K562 (cell line): ENCODE results near the gene ADAMTS15. TPM values are rescaled to one million over a fixed set of nuclear protein-coding genes. Genes with fewer than 3 reads are reported as not detected.

Source experiments
- ATAC-seq: fragments of 200-7000 bp; cut with Tn5 transposase; 3 replicates; pipeline ENCODE4 v1.9.1; 2020; ENCODE audit warnings: moderate library complexity
- BruUV-seq: library from RNA; stranded (reverse); fragments of 400-500 nt; replicated peaks from 2 replicates; lab custom pipeline; 2021; lab: Mats Ljungman, UMichigan
- CTCF ChIA-PET: fragments of 300-600 bp; formaldehyde crosslinking; extraction: SDS; loops from one replicate; lab custom pipeline; 2021; ENCODE audit warnings: low intra/inter-chr PET ratio; lab: Yijun Ruan, JAX
- POLR2A ChIA-PET: fragments of 300-600, 350-650 bp; sonication (Branson Sonifier 250); formaldehyde crosslinking; extraction: SDS; loops from one replicate; lab custom pipeline; 2021; ENCODE audit warnings: antibody characterized with exemption, inconsistent platforms; lab: Yijun Ruan, JAX
- DNase-seq, 4 experiments: peaks; one replicate each; pipeline versions ENCODE4 v3.0.0 to v3.0.0-alpha.2; 2011 to 2018; ENCODE audit warnings: low spot score in 3 of 4, mixed read lengths in 3 of 4; ENCODE audit errors: extremely low read depth in 1 of 4
- FAIRE-seq: peaks from 2 replicates; lab custom pipeline; 2011; peaks lifted over from hg19 to GRCh38; lab: Jason Lieb, UNC
- H2AFZ ChIP-seq: 2 replicates; pipeline ENCODE4 v1.6.0; 2011; ENCODE audit warnings: low read depth, low read length, control low read depth, inconsistent platforms
- H3K27ac ChIP-seq: fragments of 200-600 bp; 3 replicates; pipeline ENCODE4 v1.8.0; 2011; ENCODE audit warnings: low read depth, mild to moderate bottlenecking, control low read depth, inconsistent platforms, low read length, moderate library complexity, mixed read lengths; ENCODE audit errors: extremely low read depth
- H3K27me3 ChIP-seq, 2 experiments: fragments of 300-600 bp in 1 of 2; 2 replicates in 1 of 2; 3 replicates in 1 of 2; pipeline versions ENCODE4 v1.6.0 to v1.8.0; 2011; ENCODE audit warnings: inconsistent platforms in 2 of 2, low read length in 2 of 2, mild to moderate bottlenecking in 1 of 2, mixed read lengths in 1 of 2, moderate library complexity in 1 of 2; ENCODE audit not compliant: control insufficient read depth in 2 of 2, insufficient read depth in 2 of 2
- H3K36me3 ChIP-seq: fragments of 300-600 bp; 3 replicates; pipeline ENCODE4 v1.8.0; 2011; ENCODE audit warnings: mild to moderate bottlenecking, low read length, inconsistent platforms; ENCODE audit not compliant: control insufficient read depth, insufficient read depth
- H3K4me1 ChIP-seq, 2 experiments: fragments of 200-600 bp in 1 of 2; replicated peaks in 1 of 2; 2 replicates in 1 of 2; 3 replicates in 1 of 2; pipeline versions ENCODE4 v1.5.1 to v1.8.0; 2011; ENCODE audit warnings: inconsistent platforms in 2 of 2, low read length in 2 of 2, mild to moderate bottlenecking in 1 of 2, mixed read lengths in 1 of 2, moderate library complexity in 1 of 2; ENCODE audit not compliant: control insufficient read depth in 2 of 2, insufficient read depth in 2 of 2
- H3K4me2 ChIP-seq: 2 replicates; pipeline ENCODE4 v1.6.1; 2011; ENCODE audit warnings: low read length, control low read depth, inconsistent platforms, mixed read lengths; ENCODE audit not compliant: insufficient read depth
- H3K4me3 ChIP-seq: fragments of 200-600 bp; sonication (generic), shearing (Covaris generic); 2 replicates; pipeline ENCODE4 v1.5.1; 2016; ENCODE audit warnings: control low read depth, inconsistent platforms
- H3K79me2 ChIP-seq: fragments of 200-600 bp; 3 replicates; pipeline ENCODE4 v1.8.0; 2011; ENCODE audit warnings: low read length, inconsistent platforms; ENCODE audit not compliant: control insufficient read depth, insufficient read depth
- H3K9ac ChIP-seq, 2 experiments: 2 replicates each; pipeline versions ENCODE4 v1.6.0 to v1.6.1; 2011; ENCODE audit warnings: low read depth in 2 of 2, low read length in 2 of 2, control low read depth in 1 of 2, inconsistent platforms in 1 of 2, mild to moderate bottlenecking in 1 of 2, mixed read lengths in 1 of 2; ENCODE audit not compliant: insufficient read depth in 1 of 2
- H3K9me1 ChIP-seq: one replicate; pipeline ENCODE4 v1.6.0; 2011; ENCODE audit warnings: inconsistent platforms, mild to moderate bottlenecking, low read length, moderate library complexity; ENCODE audit not compliant: control insufficient read depth, insufficient read depth
- H3K9me3 ChIP-seq: replicated peaks from 2 replicates; pipeline ENCODE4 v1.5.1; 2011; ENCODE audit warnings: low read depth, low read length, inconsistent platforms; ENCODE audit not compliant: control insufficient read depth, insufficient read depth
- H4K20me1 ChIP-seq: replicated peaks from 2 replicates; pipeline ENCODE4 v1.6.1; 2011; ENCODE audit warnings: low read length, inconsistent platforms, mixed read lengths; ENCODE audit not compliant: control insufficient read depth, insufficient read depth
- BCOR ChIP-seq: fragments of 450-650 bp; IDR thresholded peaks from 2 replicates; pipeline ENCODE4 v1.6.1; 2016
- FOXA1 ChIP-seq: fragments of 450-650 bp; IDR thresholded peaks from 2 replicates; pipeline ENCODE4 v1.6.1; 2016; ENCODE audit warnings: mild to moderate bottlenecking, borderline replicate concordance
- HNRNPLL ChIP-seq: fragments of 200-400 bp; formaldehyde crosslinking; IDR thresholded peaks from 2 replicates; pipeline ENCODE4 v1.6.1; 2017; ENCODE audit warnings: low read length, low read depth, mild to moderate bottlenecking; ENCODE audit not compliant: poor library complexity, severe bottlenecking
- KDM4B ChIP-seq, 2 experiments: fragments of 450-650 bp in 1 of 2; sonication (generic) in 1 of 2; IDR thresholded peaks; 2 replicates each; pipeline ENCODE4 v1.6.1; 2016 to 2017; ENCODE audit warnings: borderline replicate concordance in 2 of 2, antibody characterized with exemption in 1 of 2, low read depth in 1 of 2, mild to moderate bottlenecking in 1 of 2
- NR2C1 ChIP-seq, 2 experiments: fragments of 450-650 bp; IDR thresholded peaks; 2 replicates each; pipeline ENCODE4 v1.6.1; 2017; ENCODE audit warnings: mild to moderate bottlenecking in 2 of 2, antibody characterized with exemption in 1 of 2, inconsistent platforms in 1 of 2, missing compliant biosample characterization in 1 of 2, missing genetic modification characterization in 1 of 2
- PCBP2 ChIP-seq: fragments of 200-400 bp; formaldehyde crosslinking; IDR thresholded peaks from 2 replicates; pipeline ENCODE4 v1.6.1; 2018; ENCODE audit warnings: low read length, low read depth, mild to moderate bottlenecking, moderate library complexity; ENCODE audit not compliant: poor library complexity, severe bottlenecking
- RB1 ChIP-seq: fragments of 450-650 bp; IDR thresholded peaks from 2 replicates; pipeline ENCODE4 v1.6.1; 2017; ENCODE audit warnings: low read depth, mild to moderate bottlenecking
- RFX1 ChIP-seq: fragments of 450-650 bp; IDR thresholded peaks from 2 replicates; pipeline ENCODE4 v1.6.1; 2016; ENCODE audit warnings: mild to moderate bottlenecking, moderate library complexity
- YBX1 ChIP-seq: fragments of 450-650 bp; IDR thresholded peaks from 2 replicates; pipeline ENCODE4 v1.7.1; 2016; ENCODE audit warnings: mild to moderate bottlenecking
- WGBS: fragments of 100-300 bp; shearing (Covaris generic); methylation state at CpG from one replicate; pipeline ENCODE4 v1.1.6; 2016; ENCODE audit warnings: low coverage, mixed read lengths; ENCODE audit not compliant: insufficient coverage; ENCODE audit errors: missing lambda C conversion rate; 5-methylcytosine and 5-hydroxymethylcytosine counted together
- in situ Hi-C: fragments of 300-500 bp; cut with MboI; formaldehyde crosslinking; loops from 4 replicates; pipeline ENCODE4 v1.15.0; 2018; ENCODE audit warnings: inconsistent platforms, mixed read lengths
- intact Hi-C: fragments of 100-400 bp; cut with micrococcal nuclease; formaldehyde crosslinking; loops from 2 replicates; pipeline ENCODE4 v1.14.2; 2022
- polyA plus RNA-seq, 8 experiments: library from polyadenylated mRNA; depleted of rRNA in 4 of 8; stranded (reverse) in 5 of 8; unstranded in 3 of 8; fragments of >200 nt; fragmentation: Nextera tagmentation in 2 of 8; fragmentation: Illumina TruSeq in 1 of 8; extraction: Ambion mirVana in 2 of 8; extraction: Trizol in 1 of 8; gene quantifications; 2 replicates each; pipeline versions ENCODE4 v1.2.1 to v1.2.3, GENCODE V29; 2011 to 2014; ENCODE audit warnings: inconsistent platforms in 1 of 8, missing spikeins in 1 of 8
- total RNA-seq, 7 experiments: library from RNA; depleted of rRNA in 6 of 7; stranded (reverse); fragments of >200 nt in 6 of 7; fragmentation: Illumina TruSeq in 2 of 7; extraction: Trizol in 2 of 7; gene quantifications; 2 replicates each; pipeline versions ENCODE4 v1.2.1 to v1.2.3, GENCODE V29; 2011 to 2021; ENCODE audit warnings: low replicate concordance in 1 of 7
- TF ChIP-seq, protein P1 (sequence below), 3 experiments: fragments of 200-800 bp in 1 of 3; sonication (Bioruptor generic) in 1 of 3; sonication (generic) in 1 of 3; formaldehyde crosslinking in 1 of 3; IDR thresholded peaks; 2 replicates each; pipeline versions ENCODE4 v1.6.1 to v1.8.0; 2016 to 2022; ENCODE audit warnings: mild to moderate bottlenecking in 2 of 3, missing compliant biosample characterization in 2 of 3, missing genetic modification characterization in 2 of 3, missing genetic modification reagents in 1 of 3
- TF ChIP-seq, protein P2 (sequence below): fragments of 450-650 bp; conservative IDR thresholded peaks from 2 replicates; pipeline ENCODE4 v1.6.1; 2016; ENCODE audit warnings: missing genetic modification characterization, low read depth, mild to moderate bottlenecking, control low read depth, missing compliant biosample characterization
- TF ChIP-seq, protein P3 (sequence below): fragments of 250-450 bp; sonication (Bioruptor Pico); IDR thresholded peaks from 2 replicates; pipeline ENCODE4 v1.5.0; 2022; ENCODE audit warnings: mild to moderate bottlenecking
- TF ChIP-seq, protein P4 (sequence below), 2 experiments: IDR thresholded peaks; 2 replicates each; pipeline ENCODE4 v1.6.1; 2012; ENCODE audit warnings: improper control_type of control experiment in 2 of 2, low read depth in 2 of 2, low read length in 2 of 2, borderline replicate concordance in 1 of 2

ADAMTS15 gene
- total and polyA plus RNA-seq, 9 of the 15 experiments (the other 6 are each of a cell fraction or from before 2014, with no cell fraction given): 0.04 TPM; not detected in 8

DNA sequence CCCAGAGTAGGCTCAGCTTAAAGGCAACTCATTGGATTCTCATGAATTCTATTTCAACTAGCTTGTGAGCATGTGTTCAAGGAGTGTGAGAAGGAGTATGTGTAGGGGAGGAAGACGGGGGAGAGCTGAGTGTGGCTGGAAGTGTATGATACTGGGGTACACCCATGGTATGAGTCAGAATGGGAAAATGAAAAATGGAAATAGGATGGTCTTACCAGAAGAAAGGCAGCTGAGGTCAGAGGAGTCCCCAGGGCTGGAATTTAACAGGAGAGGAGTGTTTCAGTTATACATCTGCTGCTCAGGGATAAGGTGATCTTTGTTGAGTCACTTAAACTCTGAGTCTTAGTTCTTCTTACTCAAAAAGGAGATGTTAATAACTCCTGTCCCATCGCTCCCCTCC, 6.7 kb upstream of the ADAMTS15 start:
- DNase-seq: no peak
- in situ Hi-C loops (no loop called here), intact Hi-C loops (no loop called here)
- Histone ChIP-seq H2AFZ (no peak overlapping the region), H3K4me2 (no peak overlapping the region), H3K9me3 (no peaks in the 10 kb centered on the region), H3K27me3 (peaks cover 3 to 22% of the 10 kb centered on the region in 2 experiments; a peak in 3 of 5 replicates), H3K4me1 (no peaks in the 10 kb centered on the region), H3K36me3 (no peaks in the 10 kb centered on the region), H4K20me1 (0 out of 2 replicates have a peak, but pooled peaks cover 4% of the 10 kb centered on the region), H3K4me3 (no peak overlapping the region), H3K9ac (no peak overlapping the region), H3K27ac (no peak overlapping the region), H3K9me1 (no peaks in the 10 kb centered on the region), H3K79me2 (no peaks in the 10 kb centered on the region)
- ATAC-seq: no peak
- CTCF ChIA-PET: no interaction called here
- BruUV-seq: no TSS peak
- WGBS: 0% methylated on average over 2 of the region's 2 CpGs
- no peak for FAIRE-seq
- POLR2A ChIA-PET: interaction anchor here (0.9 to 1.2 kb wide), 2 partner anchors 10 to 448 kb away, joined by 3 to 5 read pairs; no protein-coding TSS in a partner anchor
- TF ChIP-seq, protein P1, sequence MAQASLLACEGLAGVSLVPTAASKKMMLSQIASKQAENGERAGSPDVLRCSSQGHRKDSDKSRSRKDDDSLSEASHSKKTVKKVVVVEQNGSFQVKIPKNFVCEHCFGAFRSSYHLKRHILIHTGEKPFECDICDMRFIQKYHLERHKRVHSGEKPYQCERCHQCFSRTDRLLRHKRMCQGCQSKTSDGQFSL (CRISPR knock-in tag; IDR thresholded peaks at IDR 0.05): no peak
- TF ChIP-seq, protein P1 (tag; IDR thresholded peaks at IDR 0.05): no peak
- TF ChIP-seq YBX1 (no peak), FOXA1 (no peak), RFX1 (no peak), HNRNPLL (no peak), PCBP2 (no peak), NR2C1 (IDR thresholded peaks at IDR 0.05) (no peak), NR2C1 (tag; IDR thresholded peaks at IDR 0.05) (no peak), BCOR (no peak), KDM4B (IDR thresholded peaks at IDR 0.05; ENCODE audit: borderline replicate concordance in 2 of 2, low read depth in 1 of 2) (no peak), RB1 (no peak)
- TF ChIP-seq, protein P2, sequence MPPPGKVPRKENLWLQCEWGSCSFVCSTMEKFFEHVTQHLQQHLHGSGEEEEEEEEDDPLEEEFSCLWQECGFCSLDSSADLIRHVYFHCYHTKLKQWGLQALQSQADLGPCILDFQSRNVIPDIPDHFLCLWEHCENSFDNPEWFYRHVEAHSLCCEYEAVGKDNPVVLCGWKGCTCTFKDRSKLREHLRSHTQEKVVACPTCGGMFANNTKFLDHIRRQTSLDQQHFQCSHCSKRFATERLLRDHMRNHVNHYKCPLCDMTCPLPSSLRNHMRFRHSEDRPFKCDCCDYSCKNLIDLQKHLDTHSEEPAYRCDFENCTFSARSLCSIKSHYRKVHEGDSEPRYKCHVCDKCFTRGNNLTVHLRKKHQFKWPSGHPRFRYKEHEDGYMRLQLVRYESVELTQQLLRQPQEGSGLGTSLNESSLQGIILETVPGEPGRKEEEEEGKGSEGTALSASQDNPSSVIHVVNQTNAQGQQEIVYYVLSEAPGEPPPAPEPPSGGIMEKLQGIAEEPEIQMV (tag): no peak
- TF ChIP-seq, protein P3, sequence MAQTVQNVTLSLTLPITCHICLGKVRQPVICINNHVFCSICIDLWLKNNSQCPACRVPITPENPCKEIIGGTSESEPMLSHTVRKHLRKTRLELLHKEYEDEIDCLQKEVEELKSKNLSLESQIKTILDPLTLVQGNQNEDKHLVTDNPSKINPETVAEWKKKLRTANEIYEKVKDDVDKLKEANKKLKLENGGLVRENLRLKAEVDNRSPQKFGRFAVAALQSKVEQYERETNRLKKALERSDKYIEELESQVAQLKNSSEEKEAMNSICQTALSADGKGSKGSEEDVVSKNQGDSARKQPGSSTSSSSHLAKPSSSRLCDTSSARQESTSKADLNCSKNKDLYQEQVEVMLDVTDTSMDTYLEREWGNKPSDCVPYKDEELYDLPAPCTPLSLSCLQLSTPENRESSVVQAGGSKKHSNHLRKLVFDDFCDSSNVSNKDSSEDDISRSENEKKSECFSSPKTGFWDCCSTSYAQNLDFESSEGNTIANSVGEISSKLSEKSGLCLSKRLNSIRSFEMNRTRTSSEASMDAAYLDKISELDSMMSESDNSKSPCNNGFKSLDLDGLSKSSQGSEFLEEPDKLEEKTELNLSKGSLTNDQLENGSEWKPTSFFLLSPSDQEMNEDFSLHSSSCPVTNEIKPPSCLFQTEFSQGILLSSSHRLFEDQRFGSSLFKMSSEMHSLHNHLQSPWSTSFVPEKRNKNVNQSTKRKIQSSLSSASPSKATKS (CRISPR knock-in tag): no peak
- TF ChIP-seq, protein P4, sequence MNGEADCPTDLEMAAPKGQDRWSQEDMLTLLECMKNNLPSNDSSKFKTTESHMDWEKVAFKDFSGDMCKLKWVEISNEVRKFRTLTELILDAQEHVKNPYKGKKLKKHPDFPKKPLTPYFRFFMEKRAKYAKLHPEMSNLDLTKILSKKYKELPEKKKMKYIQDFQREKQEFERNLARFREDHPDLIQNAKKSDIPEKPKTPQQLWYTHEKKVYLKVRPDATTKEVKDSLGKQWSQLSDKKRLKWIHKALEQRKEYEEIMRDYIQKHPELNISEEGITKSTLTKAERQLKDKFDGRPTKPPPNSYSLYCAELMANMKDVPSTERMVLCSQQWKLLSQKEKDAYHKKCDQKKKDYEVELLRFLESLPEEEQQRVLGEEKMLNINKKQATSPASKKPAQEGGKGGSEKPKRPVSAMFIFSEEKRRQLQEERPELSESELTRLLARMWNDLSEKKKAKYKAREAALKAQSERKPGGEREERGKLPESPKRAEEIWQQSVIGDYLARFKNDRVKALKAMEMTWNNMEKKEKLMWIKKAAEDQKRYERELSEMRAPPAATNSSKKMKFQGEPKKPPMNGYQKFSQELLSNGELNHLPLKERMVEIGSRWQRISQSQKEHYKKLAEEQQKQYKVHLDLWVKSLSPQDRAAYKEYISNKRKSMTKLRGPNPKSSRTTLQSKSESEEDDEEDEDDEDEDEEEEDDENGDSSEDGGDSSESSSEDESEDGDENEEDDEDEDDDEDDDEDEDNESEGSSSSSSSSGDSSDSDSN (IDR thresholded peaks at IDR 0.05; ENCODE audit: borderline replicate concordance in 1 of 2, low read depth in 2 of 2, low read length in 2 of 2): no peak
